GM21423 (cell line): Measurements from ENCODE around the gene DACH1.

Source experiments
- ATAC-seq: cut with Tn5 transposase; IDR thresholded peaks from one replicate; pipeline ENCODE4 v1.9.1; 2021; ENCODE audit warnings: mild to moderate bottlenecking, moderate library complexity; ENCODE audit not compliant: unreplicated experiment

The DACH1 gene

DNA sequence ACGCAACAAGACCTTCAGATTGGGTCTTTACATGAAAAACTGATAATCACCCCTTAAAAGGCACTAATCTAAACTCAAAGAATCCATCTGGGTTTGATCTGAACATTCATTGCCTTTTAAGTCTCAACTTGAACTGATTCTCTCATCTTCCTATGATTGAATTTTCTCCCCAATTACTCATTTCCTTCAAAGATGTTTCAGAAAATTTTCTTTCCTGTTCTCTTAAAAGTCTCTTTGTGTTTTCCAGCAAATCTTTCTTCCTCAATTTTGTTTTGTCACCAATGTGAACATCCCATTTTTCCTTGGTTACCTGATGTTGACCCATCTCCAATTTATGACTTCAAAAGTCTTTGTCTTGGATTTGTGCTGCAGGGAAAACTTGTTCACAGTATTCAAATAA lies 234.3 kb downstream of the DACH1 start:
- no peak for ATAC-seq

DNA sequence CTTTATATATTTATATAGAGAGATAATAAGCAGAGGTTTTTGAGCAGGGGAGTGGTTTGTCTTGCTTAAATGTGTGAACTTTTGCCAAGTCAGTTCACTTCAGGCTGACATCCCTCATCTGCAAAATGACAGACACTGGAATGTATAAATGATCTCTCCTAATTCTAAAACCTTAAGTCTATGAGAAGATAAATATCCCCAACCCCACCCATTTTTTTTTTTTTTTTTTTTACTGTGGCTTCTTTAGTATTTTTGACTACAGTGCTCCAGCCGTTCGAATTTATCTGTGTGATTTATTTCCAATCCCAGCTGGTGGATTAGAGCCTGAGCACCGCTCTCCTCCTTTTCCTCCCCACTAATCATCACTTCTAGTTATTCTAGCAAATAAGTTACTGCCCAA lies 234.8 kb downstream of the DACH1 start:
- ATAC-seq, result no peak

DNA sequence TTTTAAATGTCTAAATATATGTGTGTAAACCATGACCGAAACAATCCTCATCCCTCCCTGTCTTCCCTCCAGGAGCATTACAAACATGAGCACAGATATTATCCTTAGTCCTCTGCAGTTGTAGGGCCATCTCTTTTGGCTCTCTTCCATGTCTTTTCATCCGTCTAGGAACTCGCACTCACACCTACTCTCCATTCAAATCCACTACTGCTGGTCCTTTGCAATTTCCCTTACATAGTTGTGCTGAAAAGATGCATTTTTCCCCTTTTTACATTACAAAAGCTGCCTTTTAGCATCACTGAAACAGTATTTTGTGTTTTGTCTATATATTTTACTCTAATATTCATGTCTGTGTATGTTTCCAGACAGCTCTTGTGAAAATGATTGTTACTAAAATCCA lies 237.8 kb downstream of the DACH1 start:
- ATAC-seq, result no peak

DNA sequence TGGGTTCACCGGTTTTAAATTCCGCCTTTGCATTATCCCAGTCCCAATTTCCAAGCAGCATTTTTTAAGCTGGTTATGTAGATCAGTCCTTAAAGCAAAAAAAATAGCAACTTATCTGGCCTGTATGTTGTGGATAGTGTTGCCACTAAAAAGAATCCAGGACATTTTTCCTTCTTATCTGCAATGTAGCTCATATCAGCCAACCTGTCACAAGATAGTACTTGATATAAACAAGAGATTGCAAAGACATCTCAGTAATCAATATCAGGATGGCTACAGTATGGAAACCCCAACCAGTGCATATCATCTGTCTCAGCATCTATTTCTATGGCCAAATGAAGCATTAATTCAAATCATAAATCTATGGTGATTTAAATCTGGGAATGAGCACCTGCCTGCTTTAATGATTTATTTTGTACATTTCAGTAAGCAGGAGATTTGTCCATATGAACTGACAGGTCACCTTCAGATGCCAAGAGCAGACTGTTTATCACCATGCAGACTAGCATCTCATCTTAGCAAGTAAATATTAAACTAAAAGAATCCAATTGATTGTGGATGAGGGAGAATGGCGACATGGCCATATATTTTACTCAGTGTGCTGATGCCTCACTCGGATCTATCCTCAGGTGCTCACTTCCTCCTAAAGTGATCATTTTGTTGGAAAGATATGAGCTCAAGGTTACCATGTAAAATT lies 240.4 kb downstream of the DACH1 start:
- ATAC-seq, result no peak

DNA sequence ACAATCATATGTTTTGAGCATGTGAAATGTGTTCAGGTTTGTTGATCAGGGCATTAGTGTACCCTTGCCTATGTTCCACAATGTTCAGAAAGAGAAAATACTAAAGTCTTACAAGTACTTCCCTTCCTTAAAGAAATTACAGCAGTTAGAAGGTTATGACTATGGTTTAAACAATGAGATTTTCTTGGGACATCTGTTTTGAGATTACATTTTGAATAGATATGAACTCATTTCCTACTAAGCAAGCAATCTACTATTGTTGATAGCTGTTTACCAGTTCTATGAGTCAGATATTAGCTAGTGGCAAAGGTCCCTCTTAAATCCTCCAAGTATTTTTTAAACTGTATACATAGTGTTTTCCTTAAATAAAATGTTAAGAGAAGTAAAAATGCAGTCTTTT lies 241.3 kb downstream of the DACH1 start:
- no peak for ATAC-seq

DNA sequence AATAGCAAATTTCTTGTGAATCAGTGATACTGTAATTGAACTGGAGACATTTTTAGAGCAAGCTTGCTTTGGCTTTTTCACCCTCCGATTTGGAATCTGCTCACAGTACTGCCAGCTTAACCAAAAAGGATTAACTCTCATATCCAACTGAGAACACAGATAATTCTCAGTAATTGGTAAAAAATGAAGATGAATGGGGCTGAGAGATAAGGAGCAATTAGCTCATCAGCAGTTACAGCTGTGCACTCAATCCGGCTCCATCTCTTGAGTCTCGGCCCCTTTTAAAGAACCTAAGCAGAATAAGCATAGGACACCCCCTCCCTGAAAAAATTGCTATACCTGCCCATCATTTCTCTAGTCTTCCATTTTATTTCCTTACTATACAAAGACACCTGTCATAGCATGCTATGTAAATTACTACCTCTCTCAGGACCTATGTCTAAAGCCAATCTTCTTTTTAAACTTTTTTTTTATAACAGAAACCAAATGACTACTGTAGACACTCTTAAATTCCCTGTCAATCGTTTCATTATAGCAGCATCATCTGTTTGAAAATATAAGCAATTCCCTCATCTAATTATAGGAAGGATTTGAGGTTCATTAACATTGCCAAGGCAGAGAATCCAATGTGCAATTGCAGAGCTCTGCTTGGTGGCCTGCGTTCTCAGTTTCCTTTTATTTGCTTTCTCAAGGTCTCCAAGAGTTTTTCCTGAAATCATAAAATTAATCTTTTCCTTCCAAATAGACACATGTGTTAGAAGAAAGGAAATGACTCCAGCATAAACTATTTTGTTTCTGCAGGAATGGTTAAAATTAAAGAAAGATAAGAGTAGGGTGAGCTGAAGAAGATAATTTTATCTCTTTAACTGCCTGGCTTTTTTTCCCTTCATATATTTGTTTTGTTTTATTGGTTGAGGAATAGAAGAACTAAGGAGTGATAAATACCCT lies 242.1 kb downstream of the DACH1 start:
- ATAC-seq, result no peak

DNA sequence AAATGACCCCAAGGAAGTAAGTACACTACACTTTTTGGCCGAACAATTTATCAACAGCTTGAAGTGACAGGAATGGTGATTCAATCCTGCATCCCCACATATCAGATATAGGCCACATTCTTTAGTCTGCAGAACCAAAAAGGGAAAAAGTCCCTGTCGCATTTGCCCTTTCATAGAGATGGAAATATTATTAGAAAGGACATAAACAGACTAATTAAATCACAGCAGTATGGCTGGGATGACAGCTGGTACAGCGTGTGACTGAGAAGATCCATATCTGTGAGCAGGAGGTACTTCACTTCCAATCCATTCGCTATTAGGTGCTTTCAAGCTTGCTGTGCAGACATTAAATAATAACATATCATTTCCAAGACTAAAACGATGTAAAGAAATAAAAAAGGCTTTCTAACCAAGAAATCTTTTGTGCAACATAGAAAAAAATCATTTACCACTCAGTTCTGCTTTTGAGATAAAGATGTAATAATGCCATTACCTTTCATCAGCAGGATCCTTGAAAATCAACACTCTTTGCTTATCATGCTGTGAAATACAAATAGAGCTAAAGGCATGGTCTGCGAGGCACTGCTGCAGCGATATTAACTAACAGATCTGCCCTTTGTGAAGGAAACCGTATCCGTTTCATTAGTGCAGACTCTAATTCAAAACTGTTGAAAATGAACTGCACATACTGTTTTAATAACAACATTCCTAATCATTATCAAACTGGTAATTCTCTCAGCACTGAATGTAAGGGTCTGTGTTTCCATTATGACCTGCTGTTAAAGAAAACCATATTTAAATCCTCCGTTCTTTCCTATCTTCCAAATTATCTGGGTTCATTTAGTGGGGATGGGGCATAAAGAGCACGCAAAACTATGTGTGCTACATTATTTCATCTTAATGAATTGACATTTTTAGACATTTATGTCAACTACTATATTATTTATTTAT lies 245.6 kb downstream of the DACH1 start:
- no peak for ATAC-seq

DNA sequence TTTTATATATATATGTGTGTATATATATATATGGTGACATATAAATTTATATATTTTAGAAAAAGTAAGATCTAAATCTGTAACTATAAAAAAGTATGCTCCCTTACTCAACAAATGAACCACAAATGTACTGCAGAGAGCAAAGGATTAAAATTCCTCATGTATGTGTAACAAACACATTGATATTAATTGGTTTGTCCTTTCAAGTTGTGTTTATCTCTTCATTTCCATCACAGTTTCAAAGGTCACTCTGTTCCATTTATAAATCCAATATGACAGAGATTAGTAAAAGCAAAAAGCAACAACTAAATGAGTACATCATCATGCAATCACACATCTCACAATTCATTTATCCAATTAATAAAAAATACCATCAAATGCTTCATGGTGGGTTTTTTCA lies 247.9 kb downstream of the DACH1 start:
- no peak for ATAC-seq

DNA sequence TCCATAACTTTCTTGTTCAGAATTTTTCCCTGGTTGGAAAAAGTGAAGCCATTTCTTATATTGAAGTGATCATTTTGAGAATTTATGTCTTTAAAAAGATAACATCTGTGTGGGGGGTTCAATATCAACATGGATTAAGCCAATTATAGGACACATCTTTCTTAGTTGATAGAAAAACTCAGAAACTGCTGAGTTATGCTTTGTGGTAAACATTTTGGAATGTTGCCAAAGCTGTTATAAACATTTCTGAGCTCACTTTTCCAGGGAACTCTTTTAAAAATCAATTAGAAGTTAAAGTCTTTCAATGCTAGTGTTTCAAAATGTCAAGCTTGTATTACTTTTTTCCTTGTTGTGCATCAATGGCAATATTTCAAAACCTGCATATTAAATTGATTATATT lies 248.8 kb downstream of the DACH1 start:
- ATAC-seq, result no peak

DNA sequence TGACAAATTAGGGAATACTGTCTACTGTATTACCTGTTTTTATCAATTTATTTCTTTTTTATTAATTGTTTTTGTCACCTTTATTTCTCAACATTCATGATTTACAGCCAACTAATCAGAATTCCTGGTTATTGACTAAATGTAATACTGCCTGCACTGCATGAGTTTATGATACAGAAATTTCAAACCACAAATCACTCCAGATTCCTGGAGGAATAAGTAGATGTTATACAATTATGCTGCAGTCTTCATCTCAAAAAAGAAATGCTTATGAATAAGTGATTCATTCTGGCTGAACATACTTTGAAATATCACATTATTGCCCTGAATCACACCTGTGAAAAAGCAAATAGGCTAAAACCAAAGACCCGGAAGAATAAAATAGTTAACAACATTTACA lies 249.7 kb downstream of the DACH1 start:
- no peak for ATAC-seq

DNA sequence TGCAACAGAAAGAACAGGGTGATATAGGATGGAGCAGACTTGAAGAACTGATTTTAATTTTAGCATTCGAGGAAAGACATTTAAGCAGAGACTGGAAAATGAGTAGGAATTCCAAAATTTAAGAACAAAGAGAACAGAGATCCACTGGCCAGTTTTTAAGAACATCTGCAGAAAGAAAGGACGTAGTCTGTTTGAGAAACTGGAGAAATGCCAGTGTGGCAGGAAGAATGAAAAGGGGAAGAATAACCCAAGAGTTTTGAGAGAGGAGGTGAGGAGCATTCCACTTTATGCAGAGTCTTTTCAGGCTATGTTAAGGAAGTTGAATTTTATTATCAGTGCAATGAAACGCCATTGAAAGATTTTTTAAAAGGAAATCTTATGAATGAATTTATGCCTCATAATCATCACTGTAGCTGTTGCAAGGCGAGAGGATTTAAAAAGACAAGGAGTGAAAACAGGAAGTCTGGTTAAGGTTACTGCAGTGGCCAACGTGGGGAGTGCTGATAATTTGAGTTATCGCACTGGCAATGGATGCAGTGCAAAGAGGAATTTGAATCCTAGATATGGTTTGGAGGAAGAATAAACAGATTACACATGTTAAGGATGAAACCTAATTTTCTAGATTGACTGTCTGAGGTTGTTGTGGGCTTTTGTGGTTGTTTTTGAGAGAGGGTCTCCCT lies 253.8 kb downstream of the DACH1 start:
- no peak for ATAC-seq

DNA sequence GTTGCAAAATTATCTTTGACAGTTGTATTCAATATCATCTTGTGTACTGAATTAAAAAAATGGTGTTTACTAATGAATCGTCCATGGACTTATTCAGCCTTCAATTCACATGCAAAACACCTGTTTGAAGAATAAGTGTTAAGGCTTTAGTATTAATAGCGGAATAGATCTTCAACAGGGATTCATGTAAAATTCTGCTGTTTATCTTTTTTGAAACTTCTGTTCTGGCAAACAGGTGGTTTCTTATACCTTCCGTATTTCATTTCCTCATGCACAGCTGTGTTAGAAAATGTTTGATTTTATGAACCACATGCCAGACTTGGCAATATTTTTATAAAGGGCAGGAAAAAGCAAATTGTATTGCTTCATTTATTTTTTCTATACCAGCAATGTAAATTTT lies 255.7 kb downstream of the DACH1 start:
- ATAC-seq, result no peak

DNA sequence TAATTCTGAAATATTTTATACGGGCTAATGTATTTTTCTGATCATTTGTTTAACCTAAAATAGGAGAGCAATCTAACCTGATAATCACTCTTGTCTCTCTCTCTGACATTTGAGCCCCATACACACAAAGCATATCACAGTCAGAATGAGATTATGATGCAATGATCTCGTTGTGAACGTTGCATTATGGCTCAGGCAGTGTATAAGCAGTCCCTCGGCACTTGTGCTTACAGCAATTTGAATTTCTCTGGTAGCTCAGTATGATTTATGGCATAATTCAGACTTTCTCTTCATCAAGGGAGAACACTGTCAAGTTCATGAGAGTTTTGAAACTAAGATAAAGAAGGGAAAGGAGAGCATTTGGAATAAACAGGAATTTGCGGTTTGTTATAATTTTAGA lies 256.1 kb downstream of the DACH1 start:
- no peak for ATAC-seq

DNA sequence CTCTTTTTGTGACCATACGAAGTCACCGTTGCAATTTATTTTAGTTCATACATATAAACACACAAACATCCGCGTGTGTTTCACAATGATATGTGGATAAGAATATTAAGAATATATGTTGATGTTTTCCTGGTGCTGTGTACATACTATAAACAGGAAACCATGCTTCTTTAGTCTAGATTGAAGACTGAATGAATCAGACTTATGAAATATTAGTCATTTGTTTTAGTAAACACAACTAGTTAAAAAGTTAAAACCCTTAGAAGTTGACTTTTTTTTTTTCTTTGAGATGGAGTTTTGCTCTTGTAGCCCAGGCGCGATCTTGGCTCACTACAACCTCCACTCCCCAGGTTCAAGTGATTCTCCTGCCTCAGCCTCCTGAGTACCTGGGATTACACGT lies 257.7 kb downstream of the DACH1 start:
- ATAC-seq, result no peak

DNA sequence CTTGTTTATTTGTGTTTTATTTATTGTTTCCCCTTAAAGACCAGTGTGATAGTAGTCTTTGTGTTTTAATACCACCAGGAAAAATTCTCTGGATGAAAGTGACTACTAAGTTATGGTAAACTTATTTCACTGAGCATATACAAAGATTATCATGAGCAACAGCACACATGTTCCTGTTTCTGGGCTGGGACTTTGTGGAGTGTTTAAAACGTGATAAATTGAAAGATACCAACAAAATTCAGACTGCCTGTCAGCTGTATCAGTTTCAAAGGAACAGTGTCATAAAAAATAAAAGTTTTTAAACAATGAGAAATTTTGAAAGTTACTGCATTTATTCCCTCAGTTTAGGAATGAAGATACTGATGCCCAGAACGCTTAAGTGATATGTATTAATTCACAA lies 259.4 kb downstream of the DACH1 start:
- ATAC-seq, result no peak

DNA sequence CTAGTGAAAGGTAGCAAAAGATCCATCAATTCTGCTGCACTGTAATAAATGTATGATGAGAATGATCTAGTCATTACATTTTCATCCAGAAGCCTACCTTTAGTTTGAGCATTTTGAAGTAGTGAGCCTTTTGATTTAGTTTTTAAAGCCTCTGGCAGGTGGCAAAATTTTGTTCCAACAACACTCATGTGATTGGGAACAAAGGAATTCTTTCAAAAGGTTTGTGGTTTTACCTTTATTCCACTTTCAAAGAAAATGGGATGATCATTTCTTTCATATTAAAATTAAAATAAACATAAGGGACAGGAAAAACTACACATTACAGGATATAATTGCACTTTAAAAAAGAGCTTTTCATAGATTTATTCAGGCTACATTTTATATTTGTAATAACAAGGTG lies 260.2 kb downstream of the DACH1 start:
- ATAC-seq, result no peak

DNA sequence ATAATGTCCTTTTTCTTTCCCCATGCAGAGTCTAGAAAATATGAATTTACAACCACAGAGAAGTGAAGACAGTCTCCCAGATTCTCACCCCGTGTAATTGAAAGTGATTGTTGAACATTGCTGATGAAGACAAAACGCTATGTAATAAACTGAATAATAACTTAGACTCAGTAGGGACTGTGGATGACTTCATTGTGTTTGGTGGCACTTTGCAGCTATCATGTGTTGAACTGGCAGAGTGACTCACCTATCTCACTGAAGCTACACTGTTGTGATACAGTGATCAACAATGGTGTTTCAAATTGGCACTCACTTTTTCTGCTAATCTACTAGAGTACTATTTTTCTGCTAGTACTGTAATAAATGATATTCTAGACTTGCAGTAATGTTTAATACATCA lies 261.3 kb downstream of the DACH1 start:
- ATAC-seq, result no peak

DNA sequence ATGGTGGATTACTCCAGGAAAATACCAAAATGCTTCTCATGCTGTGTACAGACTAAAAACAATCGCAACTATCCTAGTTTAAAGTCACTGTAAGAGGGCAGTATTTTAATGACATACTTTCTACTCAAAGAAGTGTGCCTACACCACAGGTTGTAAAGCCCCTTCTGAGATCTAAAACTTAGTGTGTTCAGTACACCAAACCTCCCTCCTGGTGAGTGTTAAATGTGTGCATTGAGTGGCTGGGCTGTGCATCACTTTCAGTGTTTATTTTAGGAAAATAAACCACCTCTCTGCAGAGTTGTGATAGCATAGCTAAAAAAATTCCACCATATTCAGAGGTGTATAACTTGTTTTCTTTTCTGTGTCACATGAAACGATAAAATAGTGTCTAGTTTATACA lies 263.7 kb downstream of the DACH1 start:
- no peak for ATAC-seq

DNA sequence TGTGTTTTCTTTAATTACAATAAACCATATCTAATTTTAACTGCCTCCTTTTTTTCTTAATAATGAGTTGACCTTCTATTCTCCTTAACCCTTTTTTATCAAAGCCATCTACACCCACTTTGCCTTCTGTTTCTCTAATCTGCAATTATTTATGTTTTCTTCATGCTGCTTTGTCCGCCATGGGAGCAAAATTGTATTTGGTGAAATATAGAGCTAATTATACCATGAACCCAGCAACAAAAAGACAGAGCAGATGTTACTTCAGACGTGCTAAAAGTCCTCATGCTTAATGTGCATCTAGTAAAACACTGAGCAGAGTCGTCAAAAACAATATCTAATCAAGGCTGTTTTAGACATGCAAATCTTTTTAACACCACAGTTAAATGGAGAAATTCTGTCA lies 264.7 kb downstream of the DACH1 start:
- no peak for ATAC-seq

DNA sequence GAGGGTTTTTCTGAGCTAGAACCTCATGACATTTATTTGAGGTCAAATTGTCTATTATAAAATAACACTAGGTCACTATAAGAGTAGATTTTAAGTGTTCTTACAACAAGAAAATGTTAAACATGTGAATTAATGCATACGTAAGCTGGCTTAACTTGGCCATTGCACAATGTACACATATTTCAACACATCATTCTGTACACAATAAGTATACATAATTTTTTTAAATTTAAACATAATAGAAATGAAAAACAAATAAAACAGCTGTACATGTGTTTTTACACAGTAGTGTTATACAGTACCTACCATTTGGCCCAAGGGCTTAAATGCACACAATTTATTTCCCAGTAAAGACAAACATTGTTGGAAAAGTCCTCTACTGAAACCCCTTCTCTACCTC lies 269.9 kb downstream of the DACH1 start:
- ATAC-seq, result no peak

DNA sequence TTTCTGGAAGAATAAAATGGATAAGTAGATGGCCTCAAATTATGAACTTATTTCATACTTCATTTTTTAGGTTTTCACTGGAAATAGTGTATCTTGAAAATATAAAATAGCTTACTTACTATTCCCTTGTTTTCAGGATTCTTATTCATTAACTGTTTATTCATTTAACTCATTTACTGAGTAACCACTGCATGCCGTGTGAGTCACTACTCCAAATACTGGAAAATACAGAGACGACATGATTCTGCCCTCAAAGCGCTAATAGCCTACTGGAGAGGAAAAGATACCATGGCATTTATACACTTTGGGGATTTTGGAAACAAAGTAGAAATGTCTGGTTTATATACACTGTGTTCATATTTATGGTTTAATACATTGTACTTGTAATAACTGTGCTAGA lies 270.9 kb downstream of the DACH1 start:
- no peak for ATAC-seq
